ENCODE measurements around the gene TIMM23. TPM values are rescaled to one million over a fixed set of nuclear protein-coding genes. Genes with fewer than 3 reads are reported as not detected.
"Not testable (repeated sequence)": the region's sequence is repeated elsewhere in the genome, so short reads cannot be mapped to it uniquely, and the experiment has no call there.

The TIMM23 gene, protein sequence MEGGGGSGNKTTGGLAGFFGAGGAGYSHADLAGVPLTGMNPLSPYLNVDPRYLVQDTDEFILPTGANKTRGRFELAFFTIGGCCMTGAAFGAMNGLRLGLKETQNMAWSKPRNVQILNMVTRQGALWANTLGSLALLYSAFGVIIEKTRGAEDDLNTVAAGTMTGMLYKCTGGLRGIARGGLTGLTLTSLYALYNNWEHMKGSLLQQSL
- total RNA-seq (52.0 TPM), polyA plus RNA-seq (ENCODE audit: insufficient read depth, low read depth, low replicate concordance) (107 TPM)
- long read RNA-seq, donor 1, transcript TIMM23-201 (7 exons, 1,222 nt), result major isoform, 18 of 32 reads
- long read RNA-seq, donor 1, partial matches to known transcripts, result 14 of 32 reads
- long read RNA-seq, donor 1, other reads (novel, unspliced or antisense), result 0 of 32 reads
- long read RNA-seq, donor 2, transcript TIMM23-201 (7 exons, 1,222 nt), result major isoform, 27 of 27 reads
- long read RNA-seq, donor 2, partial matches to known transcripts, result 0 of 27 reads
- long read RNA-seq, donor 2, other reads (novel, unspliced or antisense), result 0 of 27 reads
- long read RNA-seq, donor 3, transcript TIMM23-201 (7 exons, 1,222 nt), result major isoform, 26 of 164 reads
- long read RNA-seq, donor 3, partial matches to known transcripts, result 64 of 164 reads
- long read RNA-seq, donor 3, other reads (novel, unspliced or antisense), result 74 of 164 reads
- long read RNA-seq, donor 4, transcript TIMM23-201 (7 exons, 1,222 nt), result major isoform, 30 of 30 reads
- long read RNA-seq, donor 4, partial matches to known transcripts, result 0 of 30 reads
- long read RNA-seq, donor 4, other reads (novel, unspliced or antisense), result 0 of 30 reads
- long read RNA-seq, donor 5, partial matches to known transcripts, result 0 of 2 reads
- long read RNA-seq, donor 5, other reads (novel, unspliced or antisense), result 0 of 2 reads
- long read RNA-seq, donor 6, transcript TIMM23-201 (7 exons, 1,222 nt), result major isoform, 42 of 64 reads
- long read RNA-seq, donor 6, partial matches to known transcripts, result 22 of 64 reads
- long read RNA-seq, donor 6, other reads (novel, unspliced or antisense), result 0 of 64 reads
- long read RNA-seq, donor 7, transcript TIMM23-201 (7 exons, 1,222 nt), result major isoform, 22 of 30 reads
- long read RNA-seq, donor 7, partial matches to known transcripts, result 1 of 30 reads
- long read RNA-seq, donor 7, other reads (novel, unspliced or antisense), result 7 of 30 reads
- long read RNA-seq, donor 8, transcript TIMM23-201 (7 exons, 1,222 nt), result major isoform, 20 of 111 reads
- long read RNA-seq, donor 8, partial matches to known transcripts, result 77 of 111 reads
- long read RNA-seq, donor 8, other reads (novel, unspliced or antisense), result 14 of 111 reads
- long read RNA-seq, donor 9, transcript TIMM23-201 (7 exons, 1,222 nt), result major isoform, 13 of 253 reads
- long read RNA-seq, donor 9, partial matches to known transcripts, result 223 of 253 reads
- long read RNA-seq, donor 9, other reads (novel, unspliced or antisense), result 17 of 253 reads
- long read RNA-seq, donor 10, transcript TIMM23-201 (7 exons, 1,222 nt), result major isoform, 14 of 114 reads
- long read RNA-seq, donor 10, partial matches to known transcripts, result 60 of 114 reads
- long read RNA-seq, donor 10, other reads (novel, unspliced or antisense), result 40 of 114 reads

DNA sequence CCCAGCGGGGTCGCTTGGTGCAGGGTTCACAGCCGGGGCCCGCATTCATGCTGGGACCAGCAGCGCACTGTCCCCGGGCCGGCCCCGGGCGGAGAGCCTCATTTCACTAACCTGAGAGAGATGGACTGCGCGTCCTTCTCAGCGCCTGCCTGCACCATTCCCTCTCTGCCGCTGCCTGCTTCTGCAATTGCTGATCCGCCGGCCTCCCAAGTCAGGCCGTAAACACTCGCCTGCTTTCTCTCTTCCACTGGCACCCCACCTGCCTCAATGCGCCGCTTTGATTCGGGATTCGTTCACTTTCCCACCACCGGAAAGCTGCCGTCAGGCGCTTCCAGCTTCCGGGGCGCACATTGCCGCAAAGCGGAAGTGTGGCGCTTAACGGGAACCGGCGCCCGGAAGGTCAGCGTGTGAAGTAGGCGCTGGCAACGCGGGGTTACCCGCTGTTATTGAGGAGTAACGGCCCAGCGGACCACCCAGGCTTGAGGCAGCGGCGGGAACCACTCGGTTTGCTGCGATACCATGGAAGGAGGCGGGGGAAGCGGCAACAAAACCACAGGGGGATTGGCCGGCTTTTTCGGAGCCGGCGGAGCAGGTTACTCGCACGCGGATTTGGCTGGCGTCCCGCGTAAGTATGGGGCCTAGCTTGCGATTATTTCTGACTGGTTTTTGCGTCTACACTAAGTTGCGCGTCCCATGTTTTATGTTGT is at the start of gene TIMM23:
TSS of gene TIMM23 (plus strand) at position 384 of the 707 bp plus-strand sequence. CDS start at position 520, 136 bp downstream.
- peak within 1 kb of the TSS; percentile 60 to 80 (median 76) for H3K9ac ChIP-seq (ENCODE audit: low read length in 3 of 3)
- peak within 1 kb of the TSS; percentile 78 to 90 (median 89) for H3K4me3 ChIP-seq (ENCODE audit: low read length in 3 of 3)
- intact Hi-C loops (cut with DNase I); FAIRE-seq; H3K4me1 ChIP-seq (ENCODE audit: control insufficient read depth in 2 of 3, insufficient read depth in 2 of 3, low read depth in 1 of 3, low read length in 3 of 3); H3K36me3 ChIP-seq (ENCODE audit: control insufficient read depth in 2 of 3, insufficient read depth in 3 of 3, low read length in 3 of 3); H3K27me3 ChIP-seq (ENCODE audit: control insufficient read depth, insufficient read depth, low read length); H3K9me3 ChIP-seq (ENCODE audit: control insufficient read depth in 2 of 3, insufficient read depth in 1 of 3, low read length in 3 of 3): not testable (repeated sequence)
- peak within 1 kb of the TSS in 1 of 2 donors; percentile 22 for H3K27ac ChIP-seq (ENCODE audit: low read depth in 2 of 2, low read length in 2 of 2)
- peak; percentile 84 to 95 (median 94) for DNase-seq

DNA sequence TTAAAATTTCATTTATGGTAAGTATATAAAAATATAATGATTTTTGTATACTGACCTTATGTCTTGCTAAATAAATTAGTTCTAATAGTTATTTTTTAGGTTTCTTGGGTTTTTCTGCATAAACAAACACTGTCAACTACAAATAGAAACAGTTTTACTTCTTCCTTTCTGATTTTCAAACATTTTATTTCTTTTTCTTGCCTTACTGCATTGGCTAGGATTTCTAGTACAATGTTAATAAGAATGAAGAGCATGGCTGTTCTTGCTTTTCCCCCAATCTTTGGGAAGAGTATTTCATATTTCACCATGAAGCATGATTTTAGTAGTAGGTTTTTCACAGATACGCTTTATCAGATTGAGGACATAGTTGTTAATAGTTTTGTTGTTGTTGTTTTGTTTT is 45.5 kb upstream of the TIMM23 start:
- H3K27ac ChIP-seq (ENCODE audit: low read depth in 2 of 2, low read length in 2 of 2); intact Hi-C loops (cut with DNase I); H3K9me3 ChIP-seq (ENCODE audit: control insufficient read depth in 2 of 3, insufficient read depth in 1 of 3, low read length in 3 of 3); H3K27me3 ChIP-seq (ENCODE audit: control insufficient read depth, insufficient read depth, low read length); H3K9ac ChIP-seq (ENCODE audit: low read length in 3 of 3); FAIRE-seq; H3K4me3 ChIP-seq (ENCODE audit: low read length in 3 of 3); H3K4me1 ChIP-seq (ENCODE audit: control insufficient read depth in 2 of 3, insufficient read depth in 2 of 3, low read depth in 1 of 3, low read length in 3 of 3); DNase-seq; H3K36me3 ChIP-seq (ENCODE audit: control insufficient read depth in 2 of 3, insufficient read depth in 3 of 3, low read length in 3 of 3): not testable (repeated sequence)

DNA sequence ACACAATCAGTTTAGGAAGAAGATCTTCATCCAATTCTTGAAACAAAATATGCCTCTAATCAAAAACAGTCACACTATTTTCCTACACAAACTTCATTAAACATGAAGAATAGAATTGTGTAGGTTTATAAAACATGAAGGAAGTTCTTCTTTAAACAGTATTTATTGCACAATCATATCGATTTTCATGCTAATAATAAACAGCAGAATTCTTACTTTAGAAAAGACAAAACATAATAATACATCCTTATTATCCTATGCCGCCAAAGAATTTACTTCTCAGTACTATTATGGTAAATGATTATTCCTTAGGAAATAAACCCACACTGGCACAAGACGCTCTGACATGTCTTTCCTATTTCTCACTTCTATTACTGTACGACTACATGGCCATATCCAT is 41.0 kb upstream of the TIMM23 start:
- FAIRE-seq; H3K27ac ChIP-seq (ENCODE audit: low read depth in 2 of 2, low read length in 2 of 2); H3K27me3 ChIP-seq (ENCODE audit: control insufficient read depth, insufficient read depth, low read length); DNase-seq; H3K36me3 ChIP-seq (ENCODE audit: control insufficient read depth in 2 of 3, insufficient read depth in 3 of 3, low read length in 3 of 3); intact Hi-C loops (cut with DNase I); H3K9ac ChIP-seq (ENCODE audit: low read length in 3 of 3); H3K9me3 ChIP-seq (ENCODE audit: control insufficient read depth in 2 of 3, insufficient read depth in 1 of 3, low read length in 3 of 3); H3K4me3 ChIP-seq (ENCODE audit: low read length in 3 of 3); H3K4me1 ChIP-seq (ENCODE audit: control insufficient read depth in 2 of 3, insufficient read depth in 2 of 3, low read depth in 1 of 3, low read length in 3 of 3): not testable (repeated sequence)

DNA sequence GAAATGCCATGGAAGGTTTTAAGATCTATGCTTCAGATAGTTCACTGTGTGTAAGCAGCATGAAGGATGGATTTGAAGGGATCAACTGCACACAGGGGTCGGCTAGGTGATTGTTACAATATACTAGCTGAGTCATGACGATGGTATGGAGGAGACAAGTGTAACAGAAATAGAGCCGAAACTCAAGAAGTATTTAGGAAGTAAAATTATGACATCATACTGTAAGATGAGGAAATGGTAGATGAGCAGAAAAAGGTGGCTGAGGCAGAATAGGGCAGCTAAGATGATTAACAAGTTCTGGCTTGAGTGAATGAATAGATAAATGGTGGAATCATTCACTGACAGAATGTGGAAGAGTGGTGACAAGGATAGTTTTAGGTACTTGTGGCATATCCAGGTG is 37.5 kb upstream of the TIMM23 start:
- intact Hi-C loops (cut with DNase I); H3K9me3 ChIP-seq (ENCODE audit: control insufficient read depth in 2 of 3, insufficient read depth in 1 of 3, low read length in 3 of 3); H3K9ac ChIP-seq (ENCODE audit: low read length in 3 of 3); H3K27me3 ChIP-seq (ENCODE audit: control insufficient read depth, insufficient read depth, low read length); H3K4me3 ChIP-seq (ENCODE audit: low read length in 3 of 3); H3K36me3 ChIP-seq (ENCODE audit: control insufficient read depth in 2 of 3, insufficient read depth in 3 of 3, low read length in 3 of 3); H3K4me1 ChIP-seq (ENCODE audit: control insufficient read depth in 2 of 3, insufficient read depth in 2 of 3, low read depth in 1 of 3, low read length in 3 of 3); DNase-seq; FAIRE-seq; H3K27ac ChIP-seq (ENCODE audit: low read depth in 2 of 2, low read length in 2 of 2): not testable (repeated sequence)

DNA sequence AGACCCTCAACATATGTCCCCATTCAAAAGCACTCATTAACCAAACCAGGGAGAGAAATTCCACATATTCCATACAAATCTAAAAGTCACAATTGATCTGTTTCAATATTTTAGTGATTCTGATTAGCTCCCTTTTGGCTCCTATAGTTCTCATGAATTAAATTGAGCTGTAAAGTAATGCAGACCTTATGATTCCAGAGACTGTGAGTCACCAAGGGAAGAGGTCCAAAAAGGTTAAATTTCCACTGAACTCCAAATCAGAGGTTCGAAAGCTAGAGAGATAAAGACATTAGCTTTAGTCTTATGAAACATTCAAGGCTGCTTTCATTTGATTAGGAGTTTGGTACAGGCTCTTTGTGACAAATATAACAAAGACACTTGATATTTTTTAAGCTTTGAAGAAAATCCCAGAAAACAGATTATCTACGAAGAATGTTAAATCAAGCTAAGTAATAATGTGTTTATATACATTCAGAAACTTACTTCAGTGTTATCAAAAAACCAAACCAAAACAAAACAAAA is 33.1 kb upstream of the TIMM23 start:
- H3K27me3 ChIP-seq (ENCODE audit: control insufficient read depth, insufficient read depth, low read length); H3K9me3 ChIP-seq (ENCODE audit: control insufficient read depth in 2 of 3, insufficient read depth in 1 of 3, low read length in 3 of 3); H3K9ac ChIP-seq (ENCODE audit: low read length in 3 of 3); H3K4me1 ChIP-seq (ENCODE audit: control insufficient read depth in 2 of 3, insufficient read depth in 2 of 3, low read depth in 1 of 3, low read length in 3 of 3); H3K36me3 ChIP-seq (ENCODE audit: control insufficient read depth in 2 of 3, insufficient read depth in 3 of 3, low read length in 3 of 3); DNase-seq; intact Hi-C loops (cut with DNase I); H3K27ac ChIP-seq (ENCODE audit: low read depth in 2 of 2, low read length in 2 of 2); H3K4me3 ChIP-seq (ENCODE audit: low read length in 3 of 3); FAIRE-seq: not testable (repeated sequence)

DNA sequence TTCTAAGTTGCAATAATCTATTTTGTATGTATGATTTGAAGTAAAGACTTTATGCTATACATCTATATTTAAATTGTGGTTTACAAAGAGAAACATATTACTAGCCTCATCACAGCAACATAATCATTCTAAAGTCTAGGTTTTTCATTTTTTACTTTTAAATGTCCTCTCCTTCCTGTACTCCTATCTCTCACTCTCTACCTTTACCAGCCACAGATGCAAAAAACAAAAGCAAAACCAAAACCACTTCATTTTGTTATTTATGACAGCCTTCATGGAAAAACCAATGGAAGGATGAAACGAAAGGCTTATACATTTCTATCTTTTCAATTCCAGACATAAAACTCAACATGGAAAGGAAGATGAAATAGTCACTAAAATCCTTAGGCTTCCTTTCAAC is 31.1 kb upstream of the TIMM23 start:
- H3K27ac ChIP-seq (ENCODE audit: low read depth in 2 of 2, low read length in 2 of 2); H3K4me3 ChIP-seq (ENCODE audit: low read length in 3 of 3); H3K9me3 ChIP-seq (ENCODE audit: control insufficient read depth in 2 of 3, insufficient read depth in 1 of 3, low read length in 3 of 3); H3K4me1 ChIP-seq (ENCODE audit: control insufficient read depth in 2 of 3, insufficient read depth in 2 of 3, low read depth in 1 of 3, low read length in 3 of 3); H3K36me3 ChIP-seq (ENCODE audit: control insufficient read depth in 2 of 3, insufficient read depth in 3 of 3, low read length in 3 of 3); H3K9ac ChIP-seq (ENCODE audit: low read length in 3 of 3); FAIRE-seq; intact Hi-C loops (cut with DNase I); DNase-seq; H3K27me3 ChIP-seq (ENCODE audit: control insufficient read depth, insufficient read depth, low read length): not testable (repeated sequence)

DNA sequence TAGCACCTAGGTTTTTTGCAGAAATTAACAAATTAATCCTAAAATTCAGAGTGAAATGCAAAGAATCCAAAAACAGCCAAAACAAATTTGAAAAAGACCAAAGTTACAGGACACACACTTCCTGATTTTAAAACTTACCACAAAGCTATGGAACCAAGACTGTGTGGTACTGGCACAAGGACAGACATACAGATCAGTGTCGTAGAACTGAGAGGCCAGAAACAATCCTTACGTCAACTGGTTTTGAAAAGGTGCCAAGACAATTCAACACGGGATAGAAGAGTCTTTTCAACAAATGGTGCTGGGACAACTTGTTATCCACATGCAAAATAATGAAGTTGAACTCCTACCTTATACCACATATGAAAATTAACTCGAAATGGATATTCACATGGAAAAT is 26.8 kb upstream of the TIMM23 start:
- H3K9me3 ChIP-seq (ENCODE audit: control insufficient read depth in 2 of 3, insufficient read depth in 1 of 3, low read length in 3 of 3); H3K27ac ChIP-seq (ENCODE audit: low read depth in 2 of 2, low read length in 2 of 2); DNase-seq; H3K9ac ChIP-seq (ENCODE audit: low read length in 3 of 3); H3K4me1 ChIP-seq (ENCODE audit: control insufficient read depth in 2 of 3, insufficient read depth in 2 of 3, low read depth in 1 of 3, low read length in 3 of 3); FAIRE-seq; H3K27me3 ChIP-seq (ENCODE audit: control insufficient read depth, insufficient read depth, low read length); H3K4me3 ChIP-seq (ENCODE audit: low read length in 3 of 3); H3K36me3 ChIP-seq (ENCODE audit: control insufficient read depth in 2 of 3, insufficient read depth in 3 of 3, low read length in 3 of 3); intact Hi-C loops (cut with DNase I): not testable (repeated sequence)

Data from kidney (tissue), 19 donors.